ENCODE data around the gene ZSWIM2.
"Not testable (repeated sequence)": the region's sequence is repeated elsewhere in the genome, so short reads cannot be mapped to it uniquely, and the experiment has no call there.

ZSWIM2 gene

DNA sequence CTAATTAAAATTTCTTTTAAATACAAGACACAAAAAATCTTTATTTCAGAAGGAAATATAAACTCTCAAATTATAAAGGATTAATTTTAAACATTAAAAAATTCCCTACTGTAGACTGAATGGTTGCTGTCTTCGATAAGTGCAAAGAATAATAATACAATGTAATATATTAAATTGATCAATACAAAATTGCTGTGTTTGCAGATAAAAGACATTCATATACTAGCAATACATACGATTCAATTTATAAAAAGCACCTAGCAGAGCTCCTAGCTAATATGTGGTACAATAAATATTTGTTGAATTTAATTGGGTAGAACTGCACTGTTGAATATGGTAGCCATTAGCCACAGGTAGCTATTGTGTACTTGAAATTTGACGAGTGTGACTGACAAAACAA is 6.6 kb downstream of the ZSWIM2 start:
- DNase-seq (ENCODE audit: low spot score): no peak

DNA sequence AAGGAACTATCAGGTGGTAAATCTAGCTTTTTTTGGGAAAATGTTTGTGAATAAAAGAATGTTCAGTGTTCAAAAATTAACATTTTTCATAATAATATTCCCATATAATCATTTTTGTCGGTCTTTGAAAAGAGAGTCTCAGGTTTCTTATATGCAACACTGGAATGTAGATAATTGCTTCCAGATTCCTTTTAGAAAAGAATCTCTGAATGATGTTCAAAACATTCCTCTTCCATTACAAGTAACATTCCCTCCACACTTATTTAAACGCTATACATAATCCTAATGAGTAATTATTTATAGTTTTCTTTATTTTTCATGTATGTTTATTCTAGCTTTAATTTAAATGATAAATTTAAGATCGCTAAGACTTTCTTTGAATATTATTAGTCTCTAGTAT is 7.0 kb downstream of the ZSWIM2 start:
- DNase-seq (ENCODE audit: low spot score): no peak

DNA sequence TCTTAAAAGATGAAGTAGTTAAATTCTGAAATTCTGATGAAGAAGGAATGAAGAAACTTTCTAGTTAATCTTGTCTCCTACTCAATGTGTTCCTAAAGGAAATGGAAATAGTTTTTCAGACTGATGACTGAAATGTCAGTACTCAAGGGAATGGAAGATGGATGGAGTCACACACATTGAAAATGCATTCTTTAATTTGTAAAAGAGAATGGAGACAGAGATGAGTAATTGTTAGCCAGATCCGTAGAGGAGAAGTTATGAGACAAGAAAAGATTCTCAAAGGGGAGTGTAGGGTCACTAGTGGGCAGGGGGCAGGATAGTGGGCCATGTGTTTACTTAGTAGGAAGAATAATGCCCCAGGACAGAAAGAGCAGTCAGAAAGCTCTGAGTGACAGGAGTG is 13.3 kb downstream of the ZSWIM2 start:
- no peak for DNase-seq (ENCODE audit: low spot score)

DNA sequence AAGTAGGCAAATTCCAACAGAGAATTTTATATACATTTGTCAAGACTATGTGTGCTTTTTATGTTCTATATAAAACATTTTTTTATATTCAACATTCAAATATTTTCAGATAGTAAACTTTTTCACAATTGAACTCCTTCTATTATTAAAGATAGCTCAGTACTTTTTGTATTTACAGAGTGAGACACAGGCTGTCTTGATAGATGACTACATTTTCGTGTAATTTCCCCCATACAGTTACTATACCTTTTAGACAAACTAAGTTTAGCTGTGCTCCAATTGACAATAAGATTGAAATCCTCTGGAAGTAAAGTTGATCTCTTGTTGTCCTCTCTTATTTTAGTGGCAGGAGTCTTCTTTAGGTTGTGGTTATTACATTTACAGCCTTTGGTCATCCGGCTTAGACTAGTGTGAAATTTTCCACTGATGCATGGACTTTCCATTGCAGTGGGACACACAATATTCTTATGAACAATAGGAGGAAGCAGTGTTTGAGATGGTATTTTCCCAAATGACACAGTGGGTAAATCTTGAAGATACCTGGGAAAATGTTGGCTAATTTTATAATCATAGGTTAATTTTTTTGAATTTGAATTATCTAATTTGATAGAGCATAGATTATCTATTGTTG is 21.0 kb downstream of the ZSWIM2 start:
- DNase-seq (ENCODE audit: low spot score): no peak

DNA sequence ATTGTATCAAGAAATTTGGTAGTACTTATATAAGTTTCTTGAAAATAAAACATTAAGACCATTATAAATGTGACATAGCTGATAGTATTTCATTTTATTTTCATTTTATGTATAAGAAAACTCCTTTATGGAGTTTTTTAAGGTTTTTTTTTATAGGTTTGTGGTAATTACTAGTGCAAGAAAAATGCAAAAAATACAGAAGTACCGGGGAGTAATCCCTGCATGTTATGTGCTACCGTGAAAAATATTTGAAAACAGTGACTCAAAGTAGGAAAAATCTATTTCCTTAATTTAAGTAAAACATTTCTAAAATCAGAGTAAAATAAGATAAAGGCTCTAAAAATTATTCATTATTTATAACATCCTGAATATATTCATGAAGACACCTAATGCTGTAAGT is 21.6 kb downstream of the ZSWIM2 start:
- DNase-seq (ENCODE audit: low spot score): no peak

DNA sequence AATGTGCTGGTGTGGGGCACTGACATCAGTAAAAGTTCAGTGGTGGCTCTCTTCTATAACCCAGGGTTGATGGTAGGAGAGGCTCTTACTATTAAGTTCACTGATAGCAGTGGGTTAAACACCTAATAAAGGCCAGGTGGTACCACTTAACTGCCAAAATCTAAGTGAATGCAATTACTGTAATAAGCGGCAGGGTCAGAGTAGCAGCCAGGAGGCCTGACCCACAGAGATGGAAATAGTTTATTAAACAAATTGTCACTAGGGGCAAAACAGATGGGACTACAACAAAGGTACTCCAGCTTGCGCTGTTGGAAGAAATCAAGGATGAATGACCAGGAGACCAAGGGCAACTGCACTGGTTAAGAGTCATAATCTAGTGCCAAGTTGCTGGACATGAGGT is 26.6 kb downstream of the ZSWIM2 start:
- no peak for DNase-seq (ENCODE audit: low spot score)

DNA sequence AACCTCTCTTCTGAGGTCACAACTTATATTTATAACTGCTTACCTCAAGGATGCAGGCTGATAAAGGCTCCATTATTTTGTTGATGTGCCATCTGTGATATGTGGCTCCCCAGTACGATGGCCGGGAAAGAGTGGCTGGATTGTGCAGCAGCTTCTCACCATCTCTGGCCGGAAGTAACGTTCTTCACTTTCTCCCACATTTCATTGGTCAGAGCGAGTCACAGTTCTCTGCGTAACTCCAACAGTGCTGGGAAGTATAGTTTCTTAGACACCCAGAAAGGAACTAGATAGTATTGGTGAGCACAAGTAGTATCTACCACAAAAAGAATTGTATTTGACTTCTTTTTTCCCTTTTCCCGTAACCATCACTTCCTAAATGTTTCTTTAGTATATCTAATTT is 28.7 kb downstream of the ZSWIM2 start:
- DNase-seq (ENCODE audit: low spot score): no peak

DNA sequence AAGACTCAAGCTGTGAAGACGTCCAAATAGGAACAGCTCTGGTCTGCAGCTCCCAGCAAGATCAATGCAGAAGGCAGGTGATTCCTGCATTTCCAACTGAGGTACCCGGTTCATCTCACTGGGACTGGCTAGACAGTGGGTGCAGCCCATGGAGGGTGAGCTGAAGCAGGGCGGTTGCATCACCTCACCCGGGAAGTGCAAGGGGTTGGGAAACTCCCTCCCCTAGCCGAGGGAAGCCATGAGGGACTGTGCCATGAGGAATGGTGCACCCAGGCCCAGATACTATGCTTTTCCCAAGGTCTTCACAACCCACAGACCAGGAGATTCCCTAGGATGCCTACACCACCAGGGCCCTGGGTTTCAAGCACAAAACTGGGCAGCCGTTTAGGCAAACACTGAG is 37.2 kb downstream of the ZSWIM2 start:
- DNase-seq (ENCODE audit: low spot score): not testable (repeated sequence)

DNA sequence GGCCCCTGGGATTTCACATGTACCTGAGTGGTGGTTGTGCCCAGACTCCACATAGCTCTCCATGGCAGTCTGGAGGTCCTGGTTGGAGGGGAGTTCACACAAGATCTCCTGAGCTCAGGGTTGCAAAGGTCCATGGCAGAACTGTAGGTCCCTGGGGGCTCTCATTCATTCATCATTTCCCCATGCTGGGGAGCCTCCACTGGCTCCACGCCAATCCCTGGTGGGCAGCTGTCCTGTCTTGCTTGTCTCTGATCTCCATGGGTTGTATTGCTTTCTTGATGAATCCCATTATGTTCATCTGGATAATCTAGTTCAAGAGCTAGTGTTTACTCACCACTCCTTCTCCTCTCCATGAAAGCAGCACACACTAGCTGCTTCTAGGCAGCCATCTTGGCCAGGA is 42.4 kb downstream of the ZSWIM2 start:
- DNase-seq (ENCODE audit: low spot score): no peak

DNA sequence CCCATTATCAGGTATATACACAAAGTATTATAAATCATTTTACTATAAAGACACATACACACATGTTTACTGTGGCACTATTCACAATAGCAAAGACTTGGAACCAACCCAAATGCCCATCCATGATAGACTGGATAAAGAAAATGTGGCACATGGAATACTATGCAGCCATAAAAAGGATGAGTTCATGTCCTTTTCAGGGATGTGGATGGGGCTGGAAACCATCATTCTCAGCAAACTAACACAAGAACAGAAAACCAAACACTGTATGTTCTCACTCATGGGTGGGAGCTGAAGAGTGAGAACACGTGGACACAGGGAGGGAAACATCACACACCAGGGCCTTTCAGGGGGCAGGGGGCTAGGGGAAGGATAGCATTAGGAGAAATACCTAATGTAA is 50.4 kb downstream of the ZSWIM2 start:
- DNase-seq (ENCODE audit: low spot score): not testable (repeated sequence)

DNA sequence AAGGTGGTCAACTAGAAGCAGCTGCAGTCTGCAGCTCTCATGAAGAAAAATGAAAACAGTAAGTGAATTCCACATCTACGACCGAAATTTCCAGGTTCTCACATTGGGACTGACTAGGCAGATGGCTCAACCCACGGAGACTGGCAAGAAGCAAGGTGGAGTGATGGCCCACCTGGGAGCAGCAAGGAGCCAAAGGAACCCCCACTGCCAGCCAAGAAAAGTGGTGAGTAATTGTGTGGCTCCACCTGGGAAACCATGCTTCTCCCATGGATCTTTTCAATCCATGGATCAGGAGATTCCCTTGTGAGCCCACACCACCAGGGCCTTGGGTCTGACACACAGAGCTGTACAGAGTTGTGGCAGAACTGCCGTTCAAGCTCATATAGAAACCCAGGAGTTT is 64.0 kb downstream of the ZSWIM2 start:
- no peak for DNase-seq (ENCODE audit: low spot score)

DNA sequence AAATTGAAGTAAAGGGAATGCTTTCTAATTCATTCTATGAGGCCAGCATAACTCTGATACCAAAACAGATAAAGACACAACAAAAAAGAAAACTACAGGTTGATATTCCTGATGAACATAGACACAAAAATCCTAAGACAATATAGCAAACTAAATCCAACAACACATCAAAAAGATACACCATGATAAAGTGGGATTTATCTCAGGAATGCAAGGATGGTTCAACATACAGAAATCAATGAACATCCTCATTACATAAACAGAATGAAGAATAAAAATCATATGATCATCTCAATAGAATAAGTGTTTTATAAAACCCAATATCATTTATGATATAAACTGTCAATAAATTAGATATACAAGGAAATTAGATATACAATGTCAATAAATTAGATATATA is 65.7 kb downstream of the ZSWIM2 start:
- DNase-seq (ENCODE audit: low spot score): no peak

DNA sequence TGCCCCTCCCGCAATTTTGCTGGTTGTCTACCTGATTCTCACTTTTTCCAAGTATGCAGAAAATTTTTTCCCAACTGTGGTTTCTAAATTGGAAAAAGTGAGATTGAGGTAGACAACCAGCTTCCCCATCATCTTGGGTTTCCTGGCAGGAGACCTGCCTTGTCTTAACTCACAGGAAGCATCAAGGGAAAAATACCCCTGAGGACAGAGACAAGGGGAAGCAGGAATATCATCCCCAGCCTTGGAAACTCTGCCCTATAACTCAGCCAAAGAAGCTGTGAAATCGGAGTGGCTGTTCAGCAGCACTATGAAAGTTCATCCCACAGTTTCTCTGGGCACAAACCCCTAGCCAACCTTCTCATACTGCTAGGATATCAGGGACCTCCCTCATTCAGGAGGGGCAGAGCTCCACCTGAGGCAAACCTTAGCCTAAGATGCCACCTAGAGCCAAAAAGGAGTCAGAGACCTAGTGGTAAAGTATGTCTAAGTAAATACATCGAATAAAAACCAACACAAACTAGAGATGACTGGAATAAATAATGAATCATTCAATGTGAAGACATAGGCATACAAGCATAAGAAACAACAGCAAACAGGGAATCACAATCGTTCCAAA is 68.2 kb downstream of the ZSWIM2 start:
- no peak for DNase-seq (ENCODE audit: low spot score)
